ENCODE results near the gene FILIP1L. TPM values are rescaled to one million over a fixed set of nuclear protein-coding genes. Genes with fewer than 3 reads are reported as not detected.

The FILIP1L gene
- total and polyA plus RNA-seq, 2 of the 8 experiments (the other 6 are each of a cell fraction or from before 2014, with no cell fraction given), result 0.06 to 0.09 TPM

DNA sequence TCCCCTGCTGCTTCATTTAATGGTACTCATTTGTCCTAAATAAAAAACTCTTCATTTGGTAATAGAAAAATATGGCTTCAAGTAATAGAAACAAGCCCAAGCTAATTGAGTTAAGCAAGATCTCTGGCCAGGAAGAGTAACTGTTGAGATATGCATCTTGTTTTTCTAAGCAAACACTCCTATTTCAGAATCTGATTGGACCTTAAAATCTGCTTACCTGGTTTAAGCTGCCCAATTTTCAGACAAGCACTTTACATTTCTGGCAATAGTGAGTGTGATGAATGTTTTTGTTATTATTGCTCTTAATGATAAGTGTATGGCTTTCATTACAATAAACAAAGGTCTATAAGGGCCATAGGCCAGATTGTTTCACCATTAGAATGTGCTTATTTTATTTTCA lies 210.4 kb downstream of the FILIP1L start (continued):
- TF ChIP-seq, protein P1, sequence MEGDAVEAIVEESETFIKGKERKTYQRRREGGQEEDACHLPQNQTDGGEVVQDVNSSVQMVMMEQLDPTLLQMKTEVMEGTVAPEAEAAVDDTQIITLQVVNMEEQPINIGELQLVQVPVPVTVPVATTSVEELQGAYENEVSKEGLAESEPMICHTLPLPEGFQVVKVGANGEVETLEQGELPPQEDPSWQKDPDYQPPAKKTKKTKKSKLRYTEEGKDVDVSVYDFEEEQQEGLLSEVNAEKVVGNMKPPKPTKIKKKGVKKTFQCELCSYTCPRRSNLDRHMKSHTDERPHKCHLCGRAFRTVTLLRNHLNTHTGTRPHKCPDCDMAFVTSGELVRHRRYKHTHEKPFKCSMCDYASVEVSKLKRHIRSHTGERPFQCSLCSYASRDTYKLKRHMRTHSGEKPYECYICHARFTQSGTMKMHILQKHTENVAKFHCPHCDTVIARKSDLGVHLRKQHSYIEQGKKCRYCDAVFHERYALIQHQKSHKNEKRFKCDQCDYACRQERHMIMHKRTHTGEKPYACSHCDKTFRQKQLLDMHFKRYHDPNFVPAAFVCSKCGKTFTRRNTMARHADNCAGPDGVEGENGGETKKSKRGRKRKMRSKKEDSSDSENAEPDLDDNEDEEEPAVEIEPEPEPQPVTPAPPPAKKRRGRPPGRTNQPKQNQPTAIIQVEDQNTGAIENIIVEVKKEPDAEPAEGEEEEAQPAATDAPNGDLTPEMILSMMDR (IDR thresholded peaks at IDR 0.05; ENCODE audit: control extremely low read depth in 1 of 3, insufficient read depth in 1 of 3, low read depth in 1 of 3, low read length in 3 of 3), result no peak

All from H1 (cell line).